HG02981 (cell line): Measurements from ENCODE around the gene CDKN2B-AS1.
"Not testable (repeated sequence)": the region's sequence is repeated elsewhere in the genome, so short reads cannot be mapped to it uniquely, and the experiment has no call there.

Experiments used
- ATAC-seq: cut with Tn5 transposase; IDR thresholded peaks from one replicate; pipeline ENCODE4 v1.9.1; 2021; ENCODE audit warnings: mild to moderate bottlenecking, moderate library complexity; ENCODE audit not compliant: unreplicated experiment

The CDKN2B-AS1 gene

DNA sequence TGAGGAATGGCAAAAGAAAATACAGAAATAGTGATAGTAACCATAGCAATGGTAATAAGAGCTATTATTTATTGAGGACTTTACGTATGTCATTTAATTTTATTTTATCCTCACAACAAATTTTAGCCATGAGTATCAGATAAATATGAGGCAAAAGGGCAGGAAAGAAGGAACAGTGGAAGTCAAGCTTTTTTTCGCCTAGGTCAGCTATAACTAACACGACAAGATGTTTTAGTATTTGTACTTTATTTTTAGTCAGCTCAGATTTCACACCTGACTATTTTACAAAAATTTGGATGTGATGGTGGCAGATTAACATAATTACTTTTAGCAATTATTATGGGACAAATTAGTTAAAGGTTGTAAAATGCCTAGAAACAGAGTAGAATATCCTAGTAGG lies 49.3 kb downstream of the CDKN2B-AS1 start:
- no peak for ATAC-seq

DNA sequence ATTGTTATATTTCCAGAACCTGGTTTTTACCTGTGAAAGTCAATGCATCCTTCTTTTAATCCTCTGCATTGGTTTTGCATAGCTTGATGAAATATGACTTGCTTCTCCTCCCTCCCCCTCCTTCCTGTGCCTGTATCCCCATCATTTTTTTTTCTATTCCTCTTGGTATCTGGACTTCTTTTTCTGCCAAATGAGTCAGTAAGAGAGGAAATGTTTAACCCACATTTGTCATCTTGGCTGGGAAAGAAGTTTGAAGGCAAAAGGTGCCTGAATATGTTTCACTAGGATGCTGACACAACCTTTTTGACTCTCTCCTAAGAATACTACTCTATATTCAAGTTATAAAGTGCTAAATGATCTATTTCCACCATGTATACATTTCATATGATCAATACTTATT lies 50.0 kb downstream of the CDKN2B-AS1 start:
- no peak for ATAC-seq

DNA sequence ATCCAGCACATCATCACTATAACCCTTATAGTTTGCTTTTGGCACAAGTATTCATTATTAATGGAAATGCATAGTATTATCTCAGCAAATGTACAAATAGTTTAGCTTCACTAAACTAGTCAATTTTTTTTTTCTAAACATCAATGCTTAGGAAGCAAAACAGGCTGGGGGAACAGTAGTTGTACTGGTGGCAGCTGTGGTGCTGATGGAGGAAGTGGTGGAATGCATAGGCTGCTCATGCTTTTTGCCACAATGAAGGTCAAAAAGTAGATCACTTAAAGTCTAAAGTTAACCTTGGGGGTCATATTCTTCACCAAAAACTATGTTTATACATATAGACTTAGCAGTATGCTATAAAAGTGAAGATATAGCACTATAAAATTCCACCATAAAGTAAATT lies 50.8 kb downstream of the CDKN2B-AS1 start:
- no peak for ATAC-seq

DNA sequence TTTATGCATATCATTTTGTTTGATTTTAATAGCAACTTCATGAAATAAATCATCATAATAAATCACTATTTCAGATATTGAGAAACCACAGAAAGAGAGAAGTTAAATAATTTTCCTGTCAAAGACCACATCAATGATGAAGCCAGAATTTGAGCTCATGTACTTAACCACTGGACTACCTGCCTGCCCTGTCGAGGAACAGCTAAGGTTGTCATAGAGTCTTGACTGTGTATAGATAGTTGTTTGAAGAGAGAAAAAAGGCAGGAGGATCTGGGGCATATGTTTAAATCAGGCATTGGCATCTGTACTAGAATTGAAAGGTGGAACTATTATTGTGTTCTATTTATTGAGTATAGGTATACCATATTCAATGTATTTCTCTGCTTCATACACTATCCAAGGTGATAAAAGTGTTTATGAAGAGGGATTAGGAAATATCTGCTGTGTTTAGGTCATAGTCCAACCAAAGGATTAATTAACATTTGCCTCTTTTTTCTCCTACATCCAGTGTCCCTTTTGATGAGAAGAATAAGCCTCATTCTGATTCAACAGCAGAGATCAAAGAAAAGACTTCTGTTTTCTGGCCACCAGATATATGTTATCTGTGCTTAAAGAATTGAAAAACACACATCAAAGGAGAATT lies 51.8 kb downstream of the CDKN2B-AS1 start:
- no peak for ATAC-seq

DNA sequence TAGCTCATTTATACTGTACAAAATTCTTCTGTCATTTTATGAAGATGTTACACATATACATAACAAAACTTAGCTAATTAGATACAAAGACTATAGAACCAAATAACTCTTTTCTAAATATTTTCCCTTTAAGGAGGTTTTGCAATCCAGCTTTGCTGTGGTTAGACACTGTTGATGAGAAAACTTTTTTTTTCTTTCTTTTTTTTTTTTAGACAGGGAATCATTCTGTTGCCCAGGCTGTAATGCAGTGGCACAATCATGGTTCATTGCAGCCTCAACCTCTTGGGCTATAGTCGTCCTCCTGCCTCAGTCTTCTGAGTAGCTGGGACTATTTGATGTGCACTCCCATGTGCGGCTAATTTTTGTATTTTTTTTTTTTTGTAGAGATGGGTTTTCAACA lies 53.0 kb downstream of the CDKN2B-AS1 start:
- ATAC-seq, result no peak

DNA sequence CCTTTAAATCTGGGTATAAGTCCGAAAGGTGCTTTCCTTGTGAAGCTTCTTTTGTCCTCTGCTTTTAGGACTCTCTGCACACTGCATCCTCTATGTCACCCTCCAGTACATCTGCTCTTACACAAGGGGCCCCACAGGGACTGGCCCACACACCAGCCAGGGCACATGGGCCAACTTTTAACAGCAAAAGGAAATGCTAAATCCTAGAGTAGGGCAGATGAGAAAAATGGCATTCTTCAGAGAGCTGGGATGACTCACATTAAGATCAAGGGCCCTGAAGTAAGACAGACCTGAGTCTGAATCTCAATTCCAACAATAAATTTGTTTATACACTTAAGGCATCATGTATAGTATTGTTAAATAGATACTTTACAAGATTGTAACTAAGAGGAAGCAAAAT lies 54.8 kb downstream of the CDKN2B-AS1 start:
- no peak for ATAC-seq

DNA sequence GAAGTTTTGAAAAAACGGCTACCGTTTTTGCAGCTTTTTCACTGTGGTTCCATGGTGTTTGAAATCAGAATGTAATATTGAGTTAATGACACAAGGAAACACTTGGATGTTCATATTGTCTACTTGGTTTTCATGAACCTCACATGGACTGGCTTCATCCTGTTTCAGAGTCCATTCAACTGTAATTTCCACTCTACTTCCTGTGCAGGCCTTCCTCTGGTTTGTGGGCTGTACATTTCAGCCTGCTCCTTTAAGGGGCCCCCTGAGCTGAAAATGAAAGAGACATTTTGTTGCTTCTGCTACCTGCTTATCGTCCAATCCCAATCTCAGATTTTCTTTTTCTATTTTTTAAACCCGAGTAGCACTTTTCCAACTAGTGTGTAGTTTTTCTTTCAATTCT lies 56.3 kb downstream of the CDKN2B-AS1 start:
- peak; percentile 73 for ATAC-seq

DNA sequence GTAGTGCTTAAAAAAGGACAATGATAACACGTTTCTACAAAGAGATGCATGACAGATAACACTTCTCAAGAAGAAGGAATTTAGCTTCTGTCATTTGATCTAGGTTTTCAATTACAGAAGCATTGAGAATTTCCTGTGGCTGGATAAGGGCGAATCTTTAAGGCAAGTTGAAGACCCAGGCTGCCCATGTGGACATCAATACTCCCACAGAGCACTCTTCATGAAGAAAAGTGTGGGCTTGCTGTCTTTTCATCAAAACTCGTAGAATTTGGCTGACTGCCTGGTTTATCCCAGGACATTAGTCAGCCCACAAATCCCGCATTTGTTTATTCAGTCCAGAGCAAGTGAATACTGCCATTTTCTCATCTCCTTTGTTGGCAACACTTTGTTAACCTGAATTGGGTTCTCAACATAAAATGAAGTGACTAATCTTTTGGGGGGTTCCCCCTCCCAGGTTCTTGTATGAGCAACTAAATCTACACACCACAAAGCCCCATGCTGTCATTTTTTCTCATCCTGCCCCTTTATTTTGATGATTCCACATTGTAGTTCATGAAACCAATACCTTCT lies 57.9 kb downstream of the CDKN2B-AS1 start:
- ATAC-seq, result peak; percentile 49

DNA sequence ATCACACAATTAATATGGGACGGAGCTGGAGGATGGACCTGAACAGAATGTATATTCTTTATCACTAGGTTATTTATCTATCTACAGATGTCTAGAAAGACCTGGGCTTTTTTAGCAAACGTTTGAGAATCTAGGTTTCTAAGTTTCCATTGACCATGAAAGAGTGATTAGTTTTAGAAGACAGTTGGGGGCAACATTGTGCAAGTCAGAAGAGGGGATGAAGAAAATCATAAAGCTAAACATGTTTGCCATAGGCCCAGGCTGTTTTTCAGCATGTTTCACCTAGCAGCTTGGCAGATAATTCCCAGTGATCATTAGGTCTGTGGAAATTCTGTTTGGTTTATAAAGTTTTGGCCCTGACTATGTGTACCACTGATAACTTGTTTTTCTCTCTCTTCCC lies 58.6 kb downstream of the CDKN2B-AS1 start:
- ATAC-seq, result no peak

DNA sequence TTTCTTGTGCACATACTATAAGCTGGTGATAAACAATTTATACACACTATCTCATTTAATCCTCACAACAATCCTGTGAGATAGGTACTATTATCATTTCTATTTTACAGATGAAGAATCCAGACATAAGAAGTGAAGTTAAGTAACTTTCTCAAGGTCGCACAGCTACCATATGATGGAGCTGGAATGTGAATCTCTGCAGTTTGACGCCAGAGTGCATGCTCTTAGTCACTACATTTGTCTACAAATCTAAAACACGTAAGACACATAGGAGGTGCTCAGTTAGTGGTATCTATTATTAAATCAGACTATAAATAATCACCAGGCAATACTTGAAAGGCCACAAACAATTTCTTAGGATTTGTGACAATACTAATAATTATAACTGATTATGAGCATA lies 59.5 kb downstream of the CDKN2B-AS1 start:
- ATAC-seq, result no peak

DNA sequence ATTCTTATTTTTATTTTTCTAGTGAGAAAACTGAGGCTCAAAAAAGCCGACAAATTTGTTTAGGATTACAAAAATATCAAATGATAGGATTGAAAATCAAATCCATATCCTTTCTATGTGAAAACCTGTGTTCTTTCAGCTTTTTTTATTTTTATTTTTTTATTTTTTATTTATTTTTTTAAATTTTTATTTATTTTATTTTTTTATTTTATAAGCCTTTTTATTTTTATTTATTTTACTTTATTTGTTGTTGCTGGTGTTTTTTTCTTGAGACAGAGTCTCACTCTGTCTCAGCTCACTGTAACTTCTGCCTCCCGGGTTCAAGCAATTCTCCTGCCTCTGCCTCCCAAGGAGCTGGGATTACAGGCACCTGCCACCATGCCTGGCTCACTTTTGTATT lies 59.9 kb downstream of the CDKN2B-AS1 start:
- no peak for ATAC-seq

DNA sequence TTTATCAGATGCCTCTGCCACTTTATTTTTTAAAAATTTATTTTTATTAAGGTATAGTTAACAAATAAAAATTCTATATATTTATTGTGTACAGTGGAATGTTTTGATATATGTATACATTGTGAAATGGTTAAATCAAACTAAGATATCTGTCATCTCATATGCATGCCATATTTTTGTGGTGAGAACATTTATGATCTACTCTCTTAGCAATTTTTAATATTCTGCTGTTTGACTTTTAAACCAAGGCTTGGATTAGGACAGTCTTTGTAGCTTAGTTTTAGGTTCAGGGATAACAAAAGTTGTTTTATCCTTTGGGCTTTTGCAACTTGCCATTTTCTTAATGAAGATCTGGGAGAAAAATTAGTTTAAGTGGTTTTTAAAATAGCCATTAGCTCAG lies 60.5 kb downstream of the CDKN2B-AS1 start:
- ATAC-seq, result no peak

DNA sequence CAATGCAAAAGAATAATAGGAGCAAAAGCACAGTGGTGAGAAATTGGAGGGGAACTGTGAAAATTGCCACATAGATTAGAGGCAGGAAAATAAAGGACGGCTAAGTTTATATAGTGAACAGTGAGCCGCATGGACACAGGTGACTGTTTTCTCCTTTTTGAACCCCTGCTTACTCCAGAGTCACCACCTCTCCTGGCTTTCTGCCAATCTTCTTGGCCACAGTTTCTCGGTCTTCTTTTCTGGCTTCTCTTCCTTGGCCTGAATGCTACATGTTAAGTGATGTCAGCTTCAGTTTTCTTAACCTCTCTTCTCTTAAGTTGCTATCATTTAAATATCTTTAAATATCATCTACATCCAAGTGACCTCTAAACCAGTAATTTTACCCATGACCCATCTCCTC lies 61.8 kb downstream of the CDKN2B-AS1 start:
- no peak for ATAC-seq

DNA sequence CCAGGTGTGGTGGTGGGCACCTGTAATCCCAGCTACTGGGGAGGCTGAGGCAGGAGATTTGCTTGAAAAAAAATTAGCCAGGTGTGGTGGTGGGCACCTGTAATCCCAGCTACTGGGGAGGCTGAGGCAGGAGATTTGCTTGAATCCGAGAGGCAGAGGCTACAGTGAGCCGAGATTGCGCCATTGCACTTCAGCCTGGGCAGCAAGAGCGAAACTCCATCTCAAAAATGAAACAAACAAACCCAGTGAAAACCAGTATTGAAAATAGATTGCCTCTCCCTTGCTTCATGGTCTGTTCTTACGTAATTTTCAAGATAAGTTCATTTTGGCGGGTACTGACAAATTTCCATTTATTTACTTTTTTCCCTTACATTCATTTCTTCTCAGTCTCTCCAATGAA lies 63.4 kb downstream of the CDKN2B-AS1 start:
- not testable (repeated sequence) for ATAC-seq

DNA sequence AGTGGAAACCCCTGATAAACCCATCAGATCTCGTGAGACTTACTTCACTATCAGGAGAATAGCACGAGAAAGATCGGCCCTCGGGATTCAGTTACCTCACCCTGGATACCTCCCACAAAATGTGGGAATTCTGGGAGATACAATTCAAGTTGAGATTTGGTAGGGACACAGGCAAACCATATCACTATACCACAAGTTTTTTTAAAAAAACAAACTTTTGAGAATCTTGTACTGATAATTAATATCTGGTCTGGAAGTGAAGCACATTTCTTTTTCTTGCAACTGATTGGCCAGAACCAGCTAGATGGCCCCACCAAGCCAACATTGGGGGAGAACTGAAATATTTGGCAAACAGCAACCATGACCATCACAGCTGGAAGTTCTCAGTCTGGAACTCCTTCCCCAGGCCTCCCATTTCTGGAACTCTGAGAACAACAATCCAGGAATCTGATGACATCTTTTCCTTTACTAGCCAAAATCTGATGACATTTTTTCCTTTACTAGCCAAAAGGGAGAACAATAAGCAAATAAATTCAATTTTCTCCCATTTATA lies 66.3 kb downstream of the CDKN2B-AS1 start:
- no peak for ATAC-seq

DNA sequence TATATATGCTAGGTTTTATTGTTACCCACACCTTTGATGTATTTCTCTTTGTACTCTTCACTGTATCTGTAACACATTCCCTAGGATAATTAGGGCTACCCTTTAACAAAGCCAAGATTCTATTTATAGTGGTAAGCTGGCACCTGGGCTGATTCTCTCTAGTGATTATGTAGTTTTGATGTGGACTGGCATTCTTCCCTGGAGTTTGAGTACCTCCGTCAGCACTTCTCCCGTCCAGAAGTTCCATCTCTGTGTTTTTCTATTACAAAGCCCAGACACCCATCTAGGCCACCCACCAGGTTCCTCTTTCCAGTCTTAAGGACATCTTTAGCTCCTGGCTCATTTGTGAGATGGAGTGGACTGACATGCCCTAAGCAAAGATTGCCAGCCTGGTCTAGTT lies 70.4 kb downstream of the CDKN2B-AS1 start:
- no peak for ATAC-seq

DNA sequence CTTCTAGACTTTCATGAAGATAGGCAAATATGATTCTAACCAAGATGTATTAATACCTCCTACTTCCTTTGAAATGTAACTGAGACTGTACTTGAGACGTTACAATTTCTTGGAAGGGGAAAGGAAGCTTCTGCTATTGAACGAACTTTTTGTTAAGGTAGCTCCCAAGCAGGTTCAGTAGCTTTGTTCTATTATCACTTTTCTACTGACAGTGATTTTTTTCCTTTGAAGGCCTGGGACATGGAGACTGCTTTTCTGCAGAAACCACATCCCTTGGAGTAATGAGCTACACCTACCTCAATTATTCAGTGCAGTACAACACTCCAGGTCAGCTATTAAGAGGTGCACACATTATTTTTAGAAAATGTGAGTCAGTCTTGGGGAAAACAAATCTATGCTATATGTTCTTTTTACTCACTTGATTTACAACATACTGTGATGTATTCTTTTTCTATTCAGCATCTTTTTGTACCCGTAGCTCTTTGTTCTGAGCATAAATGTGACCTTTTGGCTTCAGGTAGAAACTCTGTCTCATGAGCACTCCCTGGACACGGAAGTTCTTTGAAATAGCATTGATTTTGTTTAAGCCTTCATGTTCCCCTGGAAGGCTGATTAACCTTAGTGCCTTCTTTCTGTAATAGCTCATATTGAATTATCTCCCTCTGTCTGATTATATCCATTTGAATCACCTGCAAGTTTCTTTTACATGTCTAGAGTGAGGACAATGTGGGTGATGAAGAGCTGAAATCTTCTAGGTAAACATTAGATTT lies 71.0 kb downstream of the CDKN2B-AS1 start:
- ATAC-seq, result no peak

DNA sequence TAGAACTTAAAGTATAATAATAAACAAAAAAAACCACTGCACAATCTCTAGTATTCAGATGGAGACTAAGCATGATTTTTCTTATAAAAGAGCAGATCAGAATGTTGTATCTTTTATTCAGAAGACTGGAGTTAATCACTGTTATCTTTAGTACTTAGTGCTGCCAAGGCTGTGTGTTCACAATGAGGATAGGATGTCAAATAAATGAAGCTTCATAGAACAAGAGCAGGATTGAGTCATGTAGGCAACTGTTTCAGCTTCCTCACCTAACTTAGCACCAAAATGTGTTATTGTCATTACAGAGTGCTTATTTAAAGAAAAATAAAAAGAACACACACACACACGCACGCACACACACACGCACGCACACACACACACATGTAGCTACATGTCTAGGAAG lies 72.6 kb downstream of the CDKN2B-AS1 start:
- no peak for ATAC-seq

DNA sequence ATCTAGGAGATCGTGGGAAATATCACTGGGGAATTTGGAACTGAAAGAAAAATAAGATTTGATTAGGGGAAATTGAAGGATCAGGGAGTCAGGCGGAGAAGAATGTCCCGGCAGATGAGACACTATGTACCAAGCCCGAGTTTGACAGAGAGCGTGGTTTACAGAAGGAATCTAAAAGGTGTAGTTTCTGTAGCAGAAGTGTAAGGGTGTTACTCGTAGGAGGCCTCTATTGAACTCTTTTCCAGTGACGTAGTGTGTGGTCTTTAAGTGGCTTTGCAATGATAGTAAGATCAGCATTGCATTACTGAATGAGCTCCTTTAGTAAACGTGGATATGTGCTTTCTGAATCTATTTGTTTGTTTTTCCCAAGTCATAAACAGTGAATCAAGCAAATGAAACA lies 73.8 kb downstream of the CDKN2B-AS1 start:
- ATAC-seq, result no peak

DNA sequence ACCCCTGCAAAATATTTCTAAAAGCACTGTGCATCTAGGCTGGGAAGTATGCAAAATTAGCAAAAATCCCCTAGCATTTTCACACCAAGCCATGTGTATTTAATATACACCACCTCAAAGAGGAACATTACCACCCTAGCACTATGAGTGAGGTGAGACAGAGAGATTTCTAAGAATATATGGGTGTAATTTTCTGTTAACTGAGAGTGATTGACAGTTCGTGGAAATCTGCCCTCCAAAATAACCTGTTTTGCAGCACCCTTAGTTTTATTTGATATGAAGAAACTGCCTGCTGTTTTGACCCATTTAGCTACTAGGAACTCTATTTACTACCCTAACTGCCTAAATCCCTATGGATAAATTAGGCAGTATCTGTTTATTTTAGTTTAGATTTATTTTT lies 78.8 kb downstream of the CDKN2B-AS1 start:
- ATAC-seq, result no peak

DNA sequence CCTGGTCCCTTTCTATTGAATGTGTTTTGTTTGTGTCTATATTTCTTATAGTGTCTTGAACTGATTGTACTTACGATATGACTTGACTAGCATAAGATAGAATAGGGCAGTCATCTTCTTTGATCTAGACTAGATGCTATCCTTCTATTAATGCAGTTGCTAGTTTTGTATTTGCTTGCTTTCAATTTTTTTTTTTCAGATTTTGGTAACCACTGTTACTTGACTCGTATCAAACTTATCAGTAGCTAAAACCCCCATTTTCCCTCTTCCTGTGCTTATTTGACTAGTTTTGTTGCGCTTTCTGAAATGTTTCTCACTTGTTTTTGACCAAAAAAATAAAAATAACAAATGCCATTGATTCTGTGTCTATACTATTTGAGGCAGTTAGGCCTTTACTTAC lies 83.5 kb downstream of the CDKN2B-AS1 start:
- ATAC-seq, result no peak

DNA sequence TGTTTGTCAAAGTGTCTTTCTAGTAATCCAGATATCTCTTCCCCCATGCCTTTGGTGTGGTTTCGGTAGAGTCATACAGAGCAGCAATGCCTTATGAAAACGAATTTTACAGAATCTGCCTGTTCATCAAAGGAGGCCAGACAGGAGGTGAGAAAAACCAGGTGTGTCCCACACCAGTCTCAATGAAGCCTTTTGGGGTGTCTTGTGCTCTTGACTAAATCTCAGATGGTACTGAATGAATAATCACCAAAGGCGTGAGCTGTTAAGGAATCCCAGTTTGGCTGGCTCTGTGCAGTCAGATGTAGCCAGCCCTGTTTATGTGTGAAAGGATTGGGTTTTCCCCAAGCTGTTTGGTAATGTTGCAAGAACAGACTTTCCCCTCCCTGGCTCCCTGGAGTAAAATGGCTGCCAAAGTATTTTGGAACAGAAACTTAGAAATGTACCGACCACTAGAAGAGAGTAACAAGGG lies 85.3 kb downstream of the CDKN2B-AS1 start:
- peak; percentile 68 for ATAC-seq
